ENCODE measurements around the gene SEMA3E. TPM values are rescaled to one million over a fixed set of nuclear protein-coding genes. Genes with fewer than 3 reads are reported as not detected.
A peak's percentile ranks its signal among the peaks of the same experiment; 100 is the strongest.

The SEMA3E gene
- total RNA-seq, 1 experiment from 2014 or later = 2.5 TPM

DNA sequence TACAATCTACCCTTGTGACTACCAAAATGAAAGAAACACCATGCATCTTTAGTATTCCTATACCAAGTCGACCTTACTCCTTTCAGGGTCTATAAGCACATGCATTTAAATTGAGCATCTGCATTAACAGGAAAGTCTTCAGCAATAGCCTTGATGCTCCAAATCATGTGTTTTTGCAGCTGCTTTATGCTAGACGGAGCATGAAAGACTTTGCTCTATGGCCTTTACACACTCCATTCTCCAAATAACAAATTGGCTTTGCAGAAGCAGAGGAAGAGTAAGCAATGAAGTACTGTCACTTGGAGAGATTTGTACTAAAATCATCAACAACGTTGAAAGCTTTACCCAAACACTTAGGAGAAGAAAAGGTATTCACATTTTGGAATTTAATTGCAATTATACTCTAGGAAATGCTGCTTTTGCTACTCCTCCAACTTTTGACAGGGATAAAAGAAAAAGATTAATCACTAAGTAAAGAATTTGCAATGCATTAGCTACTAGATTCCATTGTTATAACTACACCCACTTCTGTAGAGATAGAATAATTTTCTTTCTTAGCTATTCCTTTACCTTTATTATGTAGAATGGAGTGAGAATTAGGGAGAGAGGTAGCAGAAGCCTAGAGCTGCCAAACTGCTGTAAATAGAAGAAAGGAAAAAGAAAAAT lies 131.8 kb downstream of the SEMA3E start:
- H3K36me3 Mint-ChIP-seq = no peaks in the 10 kb centered on the region
- TF ChIP-seq SP1 (CRISPR knock-in tag; conservative IDR thresholded peaks at IDR 0.05) (no peak), TEAD4 (CRISPR knock-in tag; IDR thresholded peaks at IDR 0.05) (no peak), ATF2 (CRISPR knock-in tag; IDR thresholded peaks at IDR 0.05; ENCODE audit: borderline replicate concordance, low read depth) (no peak)
- TF ChIP-seq, protein P1, sequence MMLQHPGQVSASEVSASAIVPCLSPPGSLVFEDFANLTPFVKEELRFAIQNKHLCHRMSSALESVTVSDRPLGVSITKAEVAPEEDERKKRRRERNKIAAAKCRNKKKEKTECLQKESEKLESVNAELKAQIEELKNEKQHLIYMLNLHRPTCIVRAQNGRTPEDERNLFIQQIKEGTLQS (CRISPR knock-in tag; conservative IDR thresholded peaks at IDR 0.05) = no peak

GRCh38 chr7:83514977-83515376 lies 134.0 kb downstream of the SEMA3E start:
- POLR2A ChIA-PET = no interaction called here
- no peaks in the 10 kb centered on the region for H3K27me3 Mint-ChIP-seq (ENCODE audit: low read depth)
- DNase-seq (ENCODE audit: low spot score) = peak; percentile 45
- H3K27ac Mint-ChIP-seq = peak overlapping the region; percentile 61; the same call in 1 of the 2 replicates
- no peaks in the 10 kb centered on the region for H3K9me3 Mint-ChIP-seq
- peak; percentile 94 for ATAC-seq
- no peak overlapping the region for H3K4me3 Mint-ChIP-seq
- CTCF ChIA-PET = interaction anchor here (1.0 to 2.6 kb wide), 5 partner anchors 10 to 252 kb away, joined by 3 to 13 read pairs (median 4); no protein-coding TSS in a partner anchor
- H3K4me1 Mint-ChIP-seq = peaks cover 39% of the 10 kb centered on the region
- H3K36me3 Mint-ChIP-seq = no peaks in the 10 kb centered on the region
- TF ChIP-seq E2F5 (CRISPR knock-in tag; IDR thresholded peaks at IDR 0.05) = no peak
- TF ChIP-seq AR (CRISPR knock-in tag; IDR thresholded peaks at IDR 0.05) = no peak
- TF ChIP-seq, protein P1 (CRISPR knock-in tag; conservative IDR thresholded peaks at IDR 0.05) = no peak
- TF ChIP-seq FOXP4 (CRISPR knock-in tag; IDR thresholded peaks at IDR 0.05) = no peak
- TF ChIP-seq ATF1 (CRISPR knock-in tag; IDR thresholded peaks at IDR 0.05) = no peak
- TF ChIP-seq FOXK1 (CRISPR knock-in tag; IDR thresholded peaks at IDR 0.05) = no peak
- TF ChIP-seq ZNF138 (CRISPR knock-in tag; conservative IDR thresholded peaks at IDR 0.05) = no peak
- TF ChIP-seq, protein P2, sequence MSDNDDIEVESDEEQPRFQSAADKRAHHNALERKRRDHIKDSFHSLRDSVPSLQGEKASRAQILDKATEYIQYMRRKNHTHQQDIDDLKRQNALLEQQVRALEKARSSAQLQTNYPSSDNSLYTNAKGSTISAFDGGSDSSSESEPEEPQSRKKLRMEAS (CRISPR knock-in tag; IDR thresholded peaks at IDR 0.05) = no peak
- TF ChIP-seq ZNF671 (CRISPR knock-in tag; IDR thresholded peaks at IDR 0.05) = no peak
- no peak for TF ChIP-seq ATF2 (CRISPR knock-in tag; IDR thresholded peaks at IDR 0.05; ENCODE audit: borderline replicate concordance, low read depth)
- no peak for TF ChIP-seq PRRX2 (CRISPR knock-in tag; IDR thresholded peaks at IDR 0.05)
- no peak for TF ChIP-seq IRF2 (CRISPR knock-in tag; IDR thresholded peaks at IDR 0.05; ENCODE audit: borderline replicate concordance, low read depth)
- no peak for TF ChIP-seq MLX (CRISPR knock-in tag; IDR thresholded peaks at IDR 0.05)
- no peak for TF ChIP-seq ZNF121 (CRISPR knock-in tag; IDR thresholded peaks at IDR 0.05)
- TF ChIP-seq ARID4B (CRISPR knock-in tag; IDR thresholded peaks at IDR 0.05; ENCODE audit: borderline replicate concordance) = no peak
- no peak for TF ChIP-seq FOXJ3 (CRISPR knock-in tag; IDR thresholded peaks at IDR 0.05; ENCODE audit: borderline replicate concordance)

More for the DNA sequence above, 131.8 kb downstream of the SEMA3E start:
- DNase-seq (ENCODE audit: low spot score) = no peak
- H3K9me3 Mint-ChIP-seq = no peaks in the 10 kb centered on the region
- no peaks in the 10 kb centered on the region for H3K27me3 Mint-ChIP-seq (ENCODE audit: low read depth)
- POLR2A ChIA-PET = no interaction called here
- peaks cover 36% of the 10 kb centered on the region for H3K4me1 Mint-ChIP-seq
- H3K27ac Mint-ChIP-seq = no peak overlapping the region
- H3K4me3 Mint-ChIP-seq = no peak overlapping the region
- CTCF ChIA-PET = no interaction called here
- no peak for ATAC-seq
